GM23338 (cell line): ENCODE results near the gene YY2. TPM values are rescaled to one million over a fixed set of nuclear protein-coding genes. Genes with fewer than 3 reads are reported as not detected.

Source experiments
- ATAC-seq: fragments of 200-7000 bp; cut with Tn5 transposase; 3 replicates; pipeline ENCODE4 v1.9.1; 2020
- DNase-seq: peaks from one replicate; pipeline ENCODE4 v3.0.0-alpha.2; 2015; ENCODE audit warnings: low spot score
- H2AFZ ChIP-seq: fragments of 200-600 bp; sonication (generic); 2 replicates; pipeline ENCODE4 v1.8.0; 2016; ENCODE audit warnings: antibody characterized with exemption, mild to moderate bottlenecking, moderate library complexity
- H3F3A ChIP-seq: fragments of 200-600 bp; sonication (generic); replicated peaks from 2 replicates; pipeline ENCODE4 v1.8.0; 2017; ENCODE audit warnings: antibody characterized with exemption, mixed run types, low read depth
- H3K27ac ChIP-seq: fragments of 200-600 bp; sonication (generic); 2 replicates; pipeline ENCODE4 v1.6.1; 2016; ENCODE audit warnings: low read depth
- H3K27me3 ChIP-seq: fragments of 200-600 bp; sonication (generic); 2 replicates; pipeline ENCODE4 v1.8.0; 2016; ENCODE audit warnings: mild to moderate bottlenecking, mixed run types, moderate library complexity; ENCODE audit not compliant: insufficient read depth
- H3K36me3 ChIP-seq: fragments of 200-600 bp; sonication (generic); 2 replicates; pipeline ENCODE4 v1.8.0; 2016; ENCODE audit warnings: mild to moderate bottlenecking; ENCODE audit not compliant: insufficient read depth
- H3K4me1 ChIP-seq: fragments of 200-600 bp; sonication (generic); 2 replicates; pipeline ENCODE4 v1.8.0; 2016; ENCODE audit warnings: mild to moderate bottlenecking, moderate library complexity; ENCODE audit not compliant: insufficient read depth
- H3K4me2 ChIP-seq: fragments of 200-600 bp; sonication (generic); 2 replicates; pipeline ENCODE4 v1.7.1; 2017; ENCODE audit warnings: mixed run types
- H3K4me3 ChIP-seq: fragments of 200-600 bp; sonication (generic); 2 replicates; pipeline ENCODE4 v1.6.1; 2016; ENCODE audit warnings: mixed run types
- H3K79me2 ChIP-seq: fragments of 200-600 bp; sonication (generic); replicated peaks from 2 replicates; pipeline ENCODE4 v1.8.0; 2017; ENCODE audit warnings: mild to moderate bottlenecking; ENCODE audit not compliant: insufficient read depth
- H3K9me2 ChIP-seq: fragments of 200-600 bp; sonication (generic); 2 replicates; pipeline ENCODE4 v1.8.0; 2017; ENCODE audit not compliant: insufficient read depth
- H4K20me1 ChIP-seq: fragments of 200-600 bp; sonication (generic); replicated peaks from 2 replicates; pipeline ENCODE4 v1.8.0; 2017; ENCODE audit warnings: mild to moderate bottlenecking; ENCODE audit not compliant: insufficient read depth
- H3K27ac Mint-ChIP-seq: 2 replicates; pipeline ENCODE4 v1.8.0; 2020; ENCODE audit warnings: inconsistent platforms, mild to moderate bottlenecking, moderate library complexity, mixed read lengths
- H3K27me3 Mint-ChIP-seq: 3 replicates; pipeline ENCODE4 v1.8.0; 2022; ENCODE audit warnings: low read depth, mild to moderate bottlenecking, moderate library complexity, mixed read lengths, inconsistent platforms; ENCODE audit not compliant: insufficient read depth, poor library complexity
- H3K36me3 Mint-ChIP-seq: 3 replicates; pipeline ENCODE4 v1.8.0; 2021; ENCODE audit warnings: low read depth, mild to moderate bottlenecking, inconsistent platforms, moderate library complexity, mixed read lengths
- H3K4me1 Mint-ChIP-seq: 3 replicates; pipeline ENCODE4 v1.8.0; 2020; ENCODE audit warnings: mild to moderate bottlenecking, inconsistent platforms, mixed read lengths
- H3K4me3 Mint-ChIP-seq: 3 replicates; pipeline ENCODE4 v1.8.0; 2021; ENCODE audit warnings: moderate library complexity, mild to moderate bottlenecking, inconsistent platforms, mixed read lengths
- H3K9me3 Mint-ChIP-seq: 3 replicates; pipeline ENCODE4 v1.8.0; 2020; ENCODE audit warnings: moderate library complexity, mild to moderate bottlenecking, inconsistent platforms, mixed read lengths
- CREB1 ChIP-seq: fragments of 250-450 bp; sonication (Bioruptor Pico); IDR thresholded peaks from 2 replicates; pipeline ENCODE4 v1.5.0; 2020; ENCODE audit warnings: low read depth, mild to moderate bottlenecking, moderate library complexity
- CTCF ChIP-seq, 2 experiments: fragments of 200-600 bp in 1 of 2; sonication (generic) in 1 of 2; conservative IDR thresholded peaks; 2 replicates each; pipeline versions ENCODE4 v1.5.1 to v1.6.1; 2016 to 2017; ENCODE audit warnings: antibody characterized with exemption in 2 of 2, low read depth in 2 of 2, mild to moderate bottlenecking in 2 of 2, moderate library complexity in 1 of 2
- ETS1 ChIP-seq: IDR thresholded peaks from 2 replicates; pipeline ENCODE4 v1.6.1; 2016; ENCODE audit warnings: antibody characterized with exemption
- EZH2phosphoT487 ChIP-seq: fragments of 200-600 bp; sonication (generic); IDR thresholded peaks from one replicate; pipeline ENCODE4 v1.8.1; 2018; ENCODE audit warnings: antibody characterized with exemption; ENCODE audit not compliant: unreplicated experiment
- POLR2AphosphoS5 ChIP-seq: IDR thresholded peaks from 2 replicates; pipeline ENCODE4 v1.6.1; 2016; ENCODE audit warnings: antibody characterized with exemption, low read depth
- REST ChIP-seq: IDR thresholded peaks from one replicate; pipeline ENCODE4 v1.6.1; 2018; ENCODE audit warnings: antibody characterized with exemption; ENCODE audit not compliant: unreplicated experiment
- ZNF331 ChIP-seq: fragments of 250-450 bp; sonication (Bioruptor Pico); IDR thresholded peaks from 2 replicates; pipeline ENCODE4 v1.5.0; 2020; ENCODE audit warnings: low read depth, mild to moderate bottlenecking, moderate library complexity
- ZNF462 ChIP-seq: fragments of 250-450 bp; sonication (Bioruptor Pico); IDR thresholded peaks from 2 replicates; pipeline ENCODE4 v1.5.0; 2020; ENCODE audit warnings: mild to moderate bottlenecking, moderate library complexity
- polyA plus RNA-seq: library from polyadenylated mRNA; unstranded; fragments of >200 nt; fragmentation: Nextera tagmentation; extraction: Ambion mirVana; gene quantifications from 2 replicates; pipeline ENCODE4 v1.2.1, GENCODE V29; 2016
- total RNA-seq: library from RNA; depleted of rRNA; stranded (reverse); fragments of >200 nt; shearing (Covaris generic); gene quantifications from 2 replicates; pipeline ENCODE4 v1.2.3, GENCODE V29; 2014

YY2 gene
- total and polyA plus RNA-seq, 2 experiments from 2014 or later = 1.0 to 1.3 TPM

- ATAC-seq (no peak), DNase-seq (no peak)
- no peaks in the 10 kb centered on the region for H3F3A ChIP-seq
- H3K9me3 Mint-ChIP-seq = peaks cover 10% of the 10 kb centered on the region
- no peaks in the 10 kb centered on the region for H3K36me3 ChIP-seq
- H3K27me3 ChIP-seq = no peaks in the 10 kb centered on the region
- H3K4me3 Mint-ChIP-seq = no peak overlapping the region
- peak overlapping the region; percentile 68; the same call in 1 of the 2 replicates for H3K27ac ChIP-seq
- H3K4me1 ChIP-seq = peaks cover 16% of the 10 kb centered on the region
- no peak overlapping the region for H3K27ac Mint-ChIP-seq
- H3K4me2 ChIP-seq = no peak overlapping the region
- H3K9me2 ChIP-seq = no peaks in the 10 kb centered on the region
- peaks cover 11% of the 10 kb centered on the region for H3K36me3 Mint-ChIP-seq
- H4K20me1 ChIP-seq = no peaks in the 10 kb centered on the region
- no peaks in the 10 kb centered on the region for H3K79me2 ChIP-seq
- H2AFZ ChIP-seq = no peak overlapping the region
- no peak for TF ChIP-seq CREB1 (CRISPR knock-in tag)
- no peak for TF ChIP-seq POLR2AphosphoS5
- no peak for TF ChIP-seq ETS1
- TF ChIP-seq ZNF462 (CRISPR knock-in tag) = no peak
- TF ChIP-seq ZNF331 = peak; percentile 98
- TF ChIP-seq EZH2phosphoT487 = no peak
- TF ChIP-seq REST = no peak
- no peak for TF ChIP-seq CTCF (conservative IDR thresholded peaks at IDR 0.05; ENCODE audit: low read depth in 2 of 2)
- no peak overlapping the region for H3K4me3 ChIP-seq
- H3K27me3 Mint-ChIP-seq = peaks cover 5% of the 10 kb centered on the region
- H3K4me1 Mint-ChIP-seq = peaks cover 24% of the 10 kb centered on the region
Measured at GRCh38 chrX:21811832-21812231, 44.0 kb upstream of the YY2 start.
